K562 (cell line): Measurements from ENCODE around the gene USH1G. TPM values are rescaled to one million over a fixed set of nuclear protein-coding genes. Genes with fewer than 3 reads are reported as not detected.

Experiments used
- ATAC-seq: fragments of 200-7000 bp; cut with Tn5 transposase; 3 replicates; pipeline ENCODE4 v1.9.1; 2020; ENCODE audit warnings: moderate library complexity
- BruUV-seq: library from RNA; stranded (reverse); fragments of 400-500 nt; replicated peaks from 2 replicates; lab custom pipeline; 2021; lab: Mats Ljungman, UMichigan
- CTCF ChIA-PET: fragments of 300-600 bp; formaldehyde crosslinking; extraction: SDS; loops from one replicate; lab custom pipeline; 2021; ENCODE audit warnings: low intra/inter-chr PET ratio; lab: Yijun Ruan, JAX
- POLR2A ChIA-PET: fragments of 300-600, 350-650 bp; sonication (Branson Sonifier 250); formaldehyde crosslinking; extraction: SDS; loops from one replicate; lab custom pipeline; 2021; ENCODE audit warnings: antibody characterized with exemption, inconsistent platforms; lab: Yijun Ruan, JAX
- DNase-seq, 4 experiments: peaks; one replicate each; pipeline versions ENCODE4 v3.0.0 to v3.0.0-alpha.2; 2011 to 2018; ENCODE audit warnings: low spot score in 3 of 4, mixed read lengths in 3 of 4; ENCODE audit errors: extremely low read depth in 1 of 4
- FAIRE-seq: peaks from 2 replicates; lab custom pipeline; 2011; peaks lifted over from hg19 to GRCh38; lab: Jason Lieb, UNC
- H2AFZ ChIP-seq: 2 replicates; pipeline ENCODE4 v1.6.0; 2011; ENCODE audit warnings: low read depth, low read length, control low read depth, inconsistent platforms
- H3K27ac ChIP-seq: fragments of 200-600 bp; 3 replicates; pipeline ENCODE4 v1.8.0; 2011; ENCODE audit warnings: low read depth, mild to moderate bottlenecking, control low read depth, inconsistent platforms, low read length, moderate library complexity, mixed read lengths; ENCODE audit errors: extremely low read depth
- H3K27me3 ChIP-seq, 2 experiments: fragments of 300-600 bp in 1 of 2; 2 replicates in 1 of 2; 3 replicates in 1 of 2; pipeline versions ENCODE4 v1.6.0 to v1.8.0; 2011; ENCODE audit warnings: inconsistent platforms in 2 of 2, low read length in 2 of 2, mild to moderate bottlenecking in 1 of 2, mixed read lengths in 1 of 2, moderate library complexity in 1 of 2; ENCODE audit not compliant: control insufficient read depth in 2 of 2, insufficient read depth in 2 of 2
- H3K36me3 ChIP-seq: fragments of 300-600 bp; 3 replicates; pipeline ENCODE4 v1.8.0; 2011; ENCODE audit warnings: mild to moderate bottlenecking, low read length, inconsistent platforms; ENCODE audit not compliant: control insufficient read depth, insufficient read depth
- H3K4me1 ChIP-seq, 2 experiments: fragments of 200-600 bp in 1 of 2; replicated peaks in 1 of 2; 2 replicates in 1 of 2; 3 replicates in 1 of 2; pipeline versions ENCODE4 v1.5.1 to v1.8.0; 2011; ENCODE audit warnings: inconsistent platforms in 2 of 2, low read length in 2 of 2, mild to moderate bottlenecking in 1 of 2, mixed read lengths in 1 of 2, moderate library complexity in 1 of 2; ENCODE audit not compliant: control insufficient read depth in 2 of 2, insufficient read depth in 2 of 2
- H3K4me2 ChIP-seq: 2 replicates; pipeline ENCODE4 v1.6.1; 2011; ENCODE audit warnings: low read length, control low read depth, inconsistent platforms, mixed read lengths; ENCODE audit not compliant: insufficient read depth
- H3K4me3 ChIP-seq: fragments of 200-600 bp; sonication (generic), shearing (Covaris generic); 2 replicates; pipeline ENCODE4 v1.5.1; 2016; ENCODE audit warnings: control low read depth, inconsistent platforms
- H3K79me2 ChIP-seq: fragments of 200-600 bp; 3 replicates; pipeline ENCODE4 v1.8.0; 2011; ENCODE audit warnings: low read length, inconsistent platforms; ENCODE audit not compliant: control insufficient read depth, insufficient read depth
- H3K9ac ChIP-seq, 2 experiments: 2 replicates each; pipeline versions ENCODE4 v1.6.0 to v1.6.1; 2011; ENCODE audit warnings: low read depth in 2 of 2, low read length in 2 of 2, control low read depth in 1 of 2, inconsistent platforms in 1 of 2, mild to moderate bottlenecking in 1 of 2, mixed read lengths in 1 of 2; ENCODE audit not compliant: insufficient read depth in 1 of 2
- H3K9me1 ChIP-seq: one replicate; pipeline ENCODE4 v1.6.0; 2011; ENCODE audit warnings: inconsistent platforms, mild to moderate bottlenecking, low read length, moderate library complexity; ENCODE audit not compliant: control insufficient read depth, insufficient read depth
- H3K9me3 ChIP-seq: replicated peaks from 2 replicates; pipeline ENCODE4 v1.5.1; 2011; ENCODE audit warnings: low read depth, low read length, inconsistent platforms; ENCODE audit not compliant: control insufficient read depth, insufficient read depth
- H4K20me1 ChIP-seq: replicated peaks from 2 replicates; pipeline ENCODE4 v1.6.1; 2011; ENCODE audit warnings: low read length, inconsistent platforms, mixed read lengths; ENCODE audit not compliant: control insufficient read depth, insufficient read depth
- CSDE1 ChIP-seq, 2 experiments: fragments of 450-650 bp; IDR thresholded peaks; 2 replicates each; pipeline ENCODE4 v1.6.1; 2016; ENCODE audit warnings: mild to moderate bottlenecking in 1 of 2
- CTBP1 ChIP-seq: fragments of 450-650 bp; IDR thresholded peaks from 2 replicates; pipeline ENCODE4 v1.6.1; 2016; ENCODE audit warnings: borderline replicate concordance
- HMG20B ChIP-seq: fragments of 250-450 bp; sonication (Bioruptor Pico); IDR thresholded peaks from 2 replicates; pipeline ENCODE4 v1.5.0; 2021; ENCODE audit warnings: mild to moderate bottlenecking
- MCM3 ChIP-seq: fragments of 450-650 bp; IDR thresholded peaks from 2 replicates; pipeline ENCODE4 v1.6.1; 2016
- NBN ChIP-seq: fragments of 450-650 bp; IDR thresholded peaks from 2 replicates; pipeline ENCODE4 v1.6.1; 2016; ENCODE audit warnings: low read depth, mild to moderate bottlenecking
- NR4A1 ChIP-seq, 2 experiments: fragments of 250-450 bp in 1 of 2; fragments of 450-650 bp in 1 of 2; sonication (Bioruptor Pico) in 1 of 2; IDR thresholded peaks; 2 replicates each; pipeline versions ENCODE4 v1.4.0 to v1.6.1; 2016 to 2020; ENCODE audit warnings: mild to moderate bottlenecking in 2 of 2, missing compliant biosample characterization in 1 of 2, missing genetic modification characterization in 1 of 2, moderate library complexity in 1 of 2
- POLR2G ChIP-seq: fragments of 200-400 bp; formaldehyde crosslinking; IDR thresholded peaks from 2 replicates; pipeline ENCODE4 v1.6.1; 2017; ENCODE audit warnings: low read depth, mild to moderate bottlenecking, antibody characterized with exemption, low read length, moderate library complexity
- SIX5 ChIP-seq, 2 experiments: IDR thresholded peaks; 2 replicates each; pipeline ENCODE4 v1.6.1; 2011; ENCODE audit warnings: low read length in 2 of 2, borderline replicate concordance in 1 of 2, low read depth in 1 of 2, mild to moderate bottlenecking in 1 of 2, moderate library complexity in 1 of 2; ENCODE audit not compliant: insufficient read depth in 1 of 2
- SMARCA4 ChIP-seq: fragments of 450-650 bp; IDR thresholded peaks from 2 replicates; pipeline ENCODE4 v1.6.1; 2016
- ZNF311 ChIP-seq: fragments of 250-450 bp; sonication (Bioruptor Pico); IDR thresholded peaks from 2 replicates; pipeline ENCODE4 v1.4.0; 2020; ENCODE audit warnings: mild to moderate bottlenecking, moderate library complexity
- ZNF507 ChIP-seq: conservative IDR thresholded peaks from 2 replicates; pipeline ENCODE4 v1.6.1; 2017; ENCODE audit warnings: missing genetic modification characterization, missing compliant biosample characterization
- ZNF644 ChIP-seq: fragments of 200-800 bp; sonication (Bioruptor generic); IDR thresholded peaks from 2 replicates; pipeline ENCODE4 v1.6.1; 2016; ENCODE audit warnings: low read depth, missing genetic modification characterization, missing compliant biosample characterization
- ZZZ3 ChIP-seq: fragments of 450-650 bp; IDR thresholded peaks from 2 replicates; pipeline ENCODE4 v1.6.1; 2016; ENCODE audit warnings: antibody characterized with exemption, mild to moderate bottlenecking, moderate library complexity
- WGBS: fragments of 100-300 bp; shearing (Covaris generic); methylation state at CpG from one replicate; pipeline ENCODE4 v1.1.6; 2016; ENCODE audit warnings: low coverage, mixed read lengths; ENCODE audit not compliant: insufficient coverage; ENCODE audit errors: missing lambda C conversion rate; 5-methylcytosine and 5-hydroxymethylcytosine counted together
- in situ Hi-C: fragments of 300-500 bp; cut with MboI; formaldehyde crosslinking; loops from 4 replicates; pipeline ENCODE4 v1.15.0; 2018; ENCODE audit warnings: inconsistent platforms, mixed read lengths
- intact Hi-C: fragments of 100-400 bp; cut with micrococcal nuclease; formaldehyde crosslinking; loops from 2 replicates; pipeline ENCODE4 v1.14.2; 2022
- polyA plus RNA-seq, 8 experiments: library from polyadenylated mRNA; depleted of rRNA in 4 of 8; stranded (reverse) in 5 of 8; unstranded in 3 of 8; fragments of >200 nt; fragmentation: Nextera tagmentation in 2 of 8; fragmentation: Illumina TruSeq in 1 of 8; extraction: Ambion mirVana in 2 of 8; extraction: Trizol in 1 of 8; gene quantifications; 2 replicates each; pipeline versions ENCODE4 v1.2.1 to v1.2.3, GENCODE V29; 2011 to 2014; ENCODE audit warnings: inconsistent platforms in 1 of 8, missing spikeins in 1 of 8
- total RNA-seq, 7 experiments: library from RNA; depleted of rRNA in 6 of 7; stranded (reverse); fragments of >200 nt in 6 of 7; fragmentation: Illumina TruSeq in 2 of 7; extraction: Trizol in 2 of 7; gene quantifications; 2 replicates each; pipeline versions ENCODE4 v1.2.1 to v1.2.3, GENCODE V29; 2011 to 2021; ENCODE audit warnings: low replicate concordance in 1 of 7
- TF ChIP-seq, protein P1 (sequence below): fragments of 250-450 bp; sonication (Bioruptor Pico); IDR thresholded peaks from 2 replicates; pipeline ENCODE4 v1.8.0; 2021; ENCODE audit warnings: moderate library complexity, mild to moderate bottlenecking, inconsistent platforms
- TF ChIP-seq, protein P2 (sequence below): IDR thresholded peaks from 2 replicates; pipeline ENCODE4 v1.6.1; 2014; ENCODE audit warnings: antibody characterized with exemption
- TF ChIP-seq, protein P3 (sequence below): fragments of 250-450 bp; sonication (Bioruptor Pico); IDR thresholded peaks from 2 replicates; pipeline ENCODE4 v1.4.0; 2020; ENCODE audit warnings: mild to moderate bottlenecking, moderate library complexity

Gene USH1G
- total and polyA plus RNA-seq, 9 of the 15 experiments (the other 6 are each of a cell fraction or from before 2014, with no cell fraction given), result 0.22 to 1.00 (median 0.64) TPM; not detected in 2

DNA sequence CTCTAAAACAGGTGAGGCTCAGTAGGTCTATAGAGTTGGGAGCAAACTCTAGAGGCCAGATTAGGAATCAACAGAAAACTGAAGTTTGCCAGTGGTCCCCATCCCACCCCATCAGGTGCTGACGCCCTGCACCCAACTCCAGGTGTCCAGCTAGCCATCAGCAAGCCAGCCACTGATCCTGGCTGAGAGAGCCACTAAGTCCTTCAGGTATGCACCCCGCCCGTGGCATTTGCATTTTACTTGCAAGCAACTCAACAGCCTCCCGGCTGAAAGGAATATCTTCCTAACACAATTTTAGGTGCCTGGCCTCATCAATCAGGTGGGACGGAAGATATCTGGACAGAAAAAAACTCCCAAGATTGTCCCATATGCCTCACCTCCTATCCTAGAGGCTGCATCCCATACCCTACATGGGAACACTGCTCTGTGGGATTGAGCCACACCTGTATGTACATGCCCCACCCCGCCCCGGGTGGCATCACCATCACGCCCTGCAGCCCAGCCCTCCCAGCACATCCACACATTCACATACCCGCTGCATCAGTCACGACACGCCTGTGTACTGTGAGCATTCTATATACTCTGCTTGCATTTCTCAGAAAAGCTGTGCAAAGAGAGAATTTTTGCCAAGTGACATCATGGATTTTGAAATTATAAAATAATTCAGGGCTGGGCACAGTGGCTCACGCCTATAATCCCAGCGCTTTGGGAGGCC, 20.9 kb upstream of the USH1G start:
- ChIA-PET POLR2A (interaction anchor here (0.6 kb wide), 1 partner anchor 740 kb away, joined by 3 read pairs; the partner anchor contains the start of gene RPL38), CTCF (no interaction called here)
- Histone ChIP-seq H3K27me3 (peaks cover 31 to 65% of the 10 kb centered on the region in 2 experiments), H3K36me3 (no peaks in the 10 kb centered on the region), H3K4me3 (no peak overlapping the region), H2AFZ (no peak overlapping the region), H3K4me2 (no peak overlapping the region), H3K9me1 (no peaks in the 10 kb centered on the region), H3K4me1 (peaks cover 4 to 9% of the 10 kb centered on the region in 2 experiments; a peak in 4 of 5 replicates), H3K9me3 (no peaks in the 10 kb centered on the region), H3K79me2 (no peaks in the 10 kb centered on the region), H3K27ac (no peak overlapping the region), H4K20me1 (no peaks in the 10 kb centered on the region), H3K9ac (no peak overlapping the region)
- no peak for FAIRE-seq
- WGBS, result under 1% methylated on average over 11 of the region's 13 CpGs
- no peak for DNase-seq
- in situ Hi-C loops (no loop called here), intact Hi-C loops (no loop called here)
- BruUV-seq, result no TSS peak
- no peak for ATAC-seq
- TF ChIP-seq ZNF507, result no peak
- TF ChIP-seq HMG20B (CRISPR knock-in tag), result no peak
- TF ChIP-seq MCM3, result no peak
- no peak for TF ChIP-seq ZNF311 (CRISPR knock-in tag)
- TF ChIP-seq NR4A1 (CRISPR knock-in tag; IDR thresholded peaks at IDR 0.05), result no peak
- TF ChIP-seq NR4A1 (tag; IDR thresholded peaks at IDR 0.05), result no peak
- no peak for TF ChIP-seq CSDE1 (IDR thresholded peaks at IDR 0.05)
- TF ChIP-seq ZZZ3, result no peak
- TF ChIP-seq POLR2G, result no peak
- no peak for TF ChIP-seq CTBP1
- TF ChIP-seq SMARCA4, result no peak
- TF ChIP-seq, protein P1, sequence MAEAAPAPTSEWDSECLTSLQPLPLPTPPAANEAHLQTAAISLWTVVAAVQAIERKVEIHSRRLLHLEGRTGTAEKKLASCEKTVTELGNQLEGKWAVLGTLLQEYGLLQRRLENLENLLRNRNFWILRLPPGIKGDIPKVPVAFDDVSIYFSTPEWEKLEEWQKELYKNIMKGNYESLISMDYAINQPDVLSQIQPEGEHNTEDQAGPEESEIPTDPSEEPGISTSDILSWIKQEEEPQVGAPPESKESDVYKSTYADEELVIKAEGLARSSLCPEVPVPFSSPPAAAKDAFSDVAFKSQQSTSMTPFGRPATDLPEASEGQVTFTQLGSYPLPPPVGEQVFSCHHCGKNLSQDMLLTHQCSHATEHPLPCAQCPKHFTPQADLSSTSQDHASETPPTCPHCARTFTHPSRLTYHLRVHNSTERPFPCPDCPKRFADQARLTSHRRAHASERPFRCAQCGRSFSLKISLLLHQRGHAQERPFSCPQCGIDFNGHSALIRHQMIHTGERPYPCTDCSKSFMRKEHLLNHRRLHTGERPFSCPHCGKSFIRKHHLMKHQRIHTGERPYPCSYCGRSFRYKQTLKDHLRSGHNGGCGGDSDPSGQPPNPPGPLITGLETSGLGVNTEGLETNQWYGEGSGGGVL (CRISPR knock-in tag), result no peak
- TF ChIP-seq, protein P2, sequence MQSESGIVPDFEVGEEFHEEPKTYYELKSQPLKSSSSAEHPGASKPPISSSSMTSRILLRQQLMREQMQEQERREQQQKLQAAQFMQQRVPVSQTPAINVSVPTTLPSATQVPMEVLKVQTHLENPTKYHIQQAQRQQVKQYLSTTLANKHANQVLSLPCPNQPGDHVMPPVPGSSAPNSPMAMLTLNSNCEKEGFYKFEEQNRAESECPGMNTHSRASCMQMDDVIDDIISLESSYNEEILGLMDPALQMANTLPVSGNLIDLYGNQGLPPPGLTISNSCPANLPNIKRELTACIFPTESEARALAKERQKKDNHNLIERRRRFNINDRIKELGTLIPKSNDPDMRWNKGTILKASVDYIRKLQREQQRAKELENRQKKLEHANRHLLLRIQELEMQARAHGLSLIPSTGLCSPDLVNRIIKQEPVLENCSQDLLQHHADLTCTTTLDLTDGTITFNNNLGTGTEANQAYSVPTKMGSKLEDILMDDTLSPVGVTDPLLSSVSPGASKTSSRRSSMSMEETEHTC, result no peak
- TF ChIP-seq, protein P3, sequence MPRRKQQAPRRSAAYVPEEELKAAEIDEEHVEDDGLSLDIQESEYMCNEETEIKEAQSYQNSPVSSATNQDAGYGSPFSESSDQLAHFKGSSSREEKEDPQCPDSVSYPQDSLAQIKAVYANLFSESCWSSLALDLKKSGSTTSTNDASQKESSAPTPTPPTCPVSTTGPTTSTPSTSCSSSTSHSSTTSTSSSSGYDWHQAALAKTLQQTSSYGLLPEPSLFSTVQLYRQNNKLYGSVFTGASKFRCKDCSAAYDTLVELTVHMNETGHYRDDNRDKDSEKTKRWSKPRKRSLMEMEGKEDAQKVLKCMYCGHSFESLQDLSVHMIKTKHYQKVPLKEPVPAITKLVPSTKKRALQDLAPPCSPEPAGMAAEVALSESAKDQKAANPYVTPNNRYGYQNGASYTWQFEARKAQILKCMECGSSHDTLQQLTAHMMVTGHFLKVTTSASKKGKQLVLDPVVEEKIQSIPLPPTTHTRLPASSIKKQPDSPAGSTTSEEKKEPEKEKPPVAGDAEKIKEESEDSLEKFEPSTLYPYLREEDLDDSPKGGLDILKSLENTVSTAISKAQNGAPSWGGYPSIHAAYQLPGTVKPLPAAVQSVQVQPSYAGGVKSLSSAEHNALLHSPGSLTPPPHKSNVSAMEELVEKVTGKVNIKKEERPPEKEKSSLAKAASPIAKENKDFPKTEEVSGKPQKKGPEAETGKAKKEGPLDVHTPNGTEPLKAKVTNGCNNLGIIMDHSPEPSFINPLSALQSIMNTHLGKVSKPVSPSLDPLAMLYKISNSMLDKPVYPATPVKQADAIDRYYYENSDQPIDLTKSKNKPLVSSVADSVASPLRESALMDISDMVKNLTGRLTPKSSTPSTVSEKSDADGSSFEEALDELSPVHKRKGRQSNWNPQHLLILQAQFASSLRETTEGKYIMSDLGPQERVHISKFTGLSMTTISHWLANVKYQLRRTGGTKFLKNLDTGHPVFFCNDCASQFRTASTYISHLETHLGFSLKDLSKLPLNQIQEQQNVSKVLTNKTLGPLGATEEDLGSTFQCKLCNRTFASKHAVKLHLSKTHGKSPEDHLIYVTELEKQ (CRISPR knock-in tag), result no peak
- TF ChIP-seq SIX5 (IDR thresholded peaks at IDR 0.05; ENCODE audit: borderline replicate concordance in 1 of 2, insufficient read depth in 1 of 2, low read depth in 1 of 2, low read length in 2 of 2), result no peak
- no peak for TF ChIP-seq NBN
- no peak for TF ChIP-seq ZNF644 (tag)
